Measurements from ENCODE around the gene PEX1.

GRCh38 chr7:92448205-92448747 is 80.0 kb downstream of the PEX1 start:
- no peak for TF ChIP-seq EZH2 (IDR thresholded peaks at IDR 0.05; ENCODE audit: borderline replicate concordance, low read depth, low read length, severe bottlenecking)
- peak in 1 of 2 donors; percentile 31 for TF ChIP-seq CTCF (IDR thresholded peaks at IDR 0.05; ENCODE audit: extremely low read depth in 1 of 2, insufficient read depth in 1 of 2, low read depth in 1 of 2, low read length in 2 of 2)
- TF ChIP-seq MYC (IDR thresholded peaks at IDR 0.05; ENCODE audit: low read depth, low read length): no peak
- no peak for TF ChIP-seq POLR2A (IDR thresholded peaks at IDR 0.05; ENCODE audit: low read depth, low read length)
- no peak for TF ChIP-seq MAX (IDR thresholded peaks at IDR 0.05; ENCODE audit: insufficient read depth, insufficient read length)
